WI38 (cell line): ENCODE measurements around the gene MST1R.

Experiments used
- H3K4me3 ChIP-seq: 2 replicates; pipeline ENCODE4 v1.5.1; 2011; ENCODE audit warnings: low read depth, mild to moderate bottlenecking, control low read depth, low read length
- TF ChIP-seq, protein P1 (sequence below): IDR thresholded peaks from 2 replicates; pipeline ENCODE4 v1.5.1; 2012; ENCODE audit warnings: low read depth, mild to moderate bottlenecking, control low read depth, low read length

Gene MST1R

DNA sequence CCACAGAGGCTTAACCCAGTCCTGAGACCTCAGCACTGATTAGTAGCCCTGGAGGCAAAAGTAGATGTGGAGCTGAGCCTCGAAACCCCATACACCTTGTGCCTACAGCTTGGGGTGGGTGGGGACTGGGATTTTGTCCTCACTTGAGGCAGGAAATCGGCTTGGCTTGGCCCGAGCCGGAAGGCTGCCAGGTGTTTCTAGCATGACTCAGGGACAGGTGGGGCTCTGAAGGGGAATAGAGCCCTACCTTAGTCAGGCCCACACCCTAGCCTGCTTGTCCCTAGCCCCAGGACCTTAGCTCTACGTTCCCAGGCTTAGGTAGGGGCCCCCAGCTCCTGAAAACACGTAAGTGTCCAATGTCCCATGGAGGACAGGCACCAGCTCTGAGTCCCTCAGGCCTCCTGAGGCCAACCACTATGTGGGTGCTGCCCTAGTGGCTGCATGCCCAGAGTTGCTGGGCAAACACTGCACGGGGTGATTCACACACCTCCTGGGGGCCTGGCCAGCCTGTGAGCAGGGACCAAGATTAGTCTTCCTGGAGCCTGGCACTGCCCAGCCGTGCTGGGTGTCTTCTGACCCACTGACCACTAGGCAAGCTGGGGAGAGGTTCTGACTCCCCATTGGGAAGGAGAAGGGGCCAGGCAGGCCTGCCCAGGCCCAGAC is 3.1 kb downstream of the MST1R start:
- no peak overlapping the region for H3K4me3 ChIP-seq
- TF ChIP-seq, protein P1, sequence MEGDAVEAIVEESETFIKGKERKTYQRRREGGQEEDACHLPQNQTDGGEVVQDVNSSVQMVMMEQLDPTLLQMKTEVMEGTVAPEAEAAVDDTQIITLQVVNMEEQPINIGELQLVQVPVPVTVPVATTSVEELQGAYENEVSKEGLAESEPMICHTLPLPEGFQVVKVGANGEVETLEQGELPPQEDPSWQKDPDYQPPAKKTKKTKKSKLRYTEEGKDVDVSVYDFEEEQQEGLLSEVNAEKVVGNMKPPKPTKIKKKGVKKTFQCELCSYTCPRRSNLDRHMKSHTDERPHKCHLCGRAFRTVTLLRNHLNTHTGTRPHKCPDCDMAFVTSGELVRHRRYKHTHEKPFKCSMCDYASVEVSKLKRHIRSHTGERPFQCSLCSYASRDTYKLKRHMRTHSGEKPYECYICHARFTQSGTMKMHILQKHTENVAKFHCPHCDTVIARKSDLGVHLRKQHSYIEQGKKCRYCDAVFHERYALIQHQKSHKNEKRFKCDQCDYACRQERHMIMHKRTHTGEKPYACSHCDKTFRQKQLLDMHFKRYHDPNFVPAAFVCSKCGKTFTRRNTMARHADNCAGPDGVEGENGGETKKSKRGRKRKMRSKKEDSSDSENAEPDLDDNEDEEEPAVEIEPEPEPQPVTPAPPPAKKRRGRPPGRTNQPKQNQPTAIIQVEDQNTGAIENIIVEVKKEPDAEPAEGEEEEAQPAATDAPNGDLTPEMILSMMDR: no peak

DNA sequence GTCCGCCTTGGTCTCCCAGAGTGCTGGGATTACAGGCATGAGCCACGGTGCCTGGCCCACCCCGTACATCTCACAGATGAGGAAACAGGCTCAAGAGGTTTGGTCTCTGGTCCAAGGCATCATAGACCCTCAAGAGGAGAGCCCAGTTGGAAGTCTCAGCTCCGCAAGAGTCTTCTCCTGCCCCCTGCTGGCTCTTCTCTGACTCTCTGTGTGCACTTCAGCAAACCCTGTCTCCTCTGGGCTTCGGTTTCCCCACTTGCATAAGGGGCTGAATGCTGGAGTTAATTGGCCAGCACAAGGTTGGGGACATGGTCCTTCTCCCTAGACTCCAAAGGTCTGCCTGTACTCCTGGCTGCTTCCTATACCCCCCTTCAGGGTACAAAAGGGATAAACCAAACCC is 3.9 kb downstream of the MST1R start:
- TF ChIP-seq, protein P1: no peak
- no peak overlapping the region for H3K4me3 ChIP-seq

DNA sequence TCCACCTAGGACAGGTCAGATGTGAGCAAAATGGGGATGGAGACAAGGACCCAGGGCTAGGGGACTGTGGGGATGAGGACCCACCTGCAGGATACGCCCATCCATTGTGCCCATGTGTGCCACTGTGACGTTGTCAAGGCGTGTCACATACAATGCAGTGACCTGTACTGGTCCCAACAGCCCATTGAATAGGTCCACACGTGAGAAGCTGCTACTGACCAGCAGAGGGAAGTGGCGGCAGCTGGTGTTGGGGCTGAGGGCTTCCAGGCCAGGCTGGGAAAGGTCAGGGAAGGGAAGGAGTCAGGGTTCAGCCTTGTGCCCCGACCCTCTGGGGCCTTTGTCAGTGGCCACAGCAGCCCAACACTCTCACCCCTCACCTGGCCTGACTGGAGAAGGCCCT is 4.7 kb downstream of the MST1R start:
- TF ChIP-seq, protein P1: no peak
- no peak overlapping the region for H3K4me3 ChIP-seq

DNA sequence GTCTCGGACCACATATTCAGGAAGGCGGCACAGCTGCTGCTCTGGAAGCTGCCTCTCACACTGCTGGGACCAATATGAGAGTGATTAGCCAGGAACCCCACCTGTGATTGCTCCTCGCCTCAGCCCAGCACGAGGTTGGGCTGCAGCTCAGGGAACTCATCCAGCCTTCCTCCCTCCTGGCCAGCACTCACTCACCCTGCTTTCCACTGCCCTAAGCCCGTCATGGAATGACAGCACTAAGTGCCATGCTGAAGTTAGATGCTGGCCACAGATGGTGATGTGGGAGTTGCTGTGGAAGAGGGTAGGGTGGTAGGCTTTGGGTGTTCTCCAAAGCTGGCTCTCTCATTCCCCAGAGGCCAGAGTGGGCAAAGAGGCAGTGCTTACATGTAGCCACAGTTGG is 7.3 kb downstream of the MST1R start:
- H3K4me3 ChIP-seq: no peak overlapping the region
- TF ChIP-seq, protein P1: no peak

GRCh38 chr3:49895791-49896190 is 7.9 kb downstream of the MST1R start:
- no peak overlapping the region for H3K4me3 ChIP-seq
- TF ChIP-seq, protein P1: no peak

DNA sequence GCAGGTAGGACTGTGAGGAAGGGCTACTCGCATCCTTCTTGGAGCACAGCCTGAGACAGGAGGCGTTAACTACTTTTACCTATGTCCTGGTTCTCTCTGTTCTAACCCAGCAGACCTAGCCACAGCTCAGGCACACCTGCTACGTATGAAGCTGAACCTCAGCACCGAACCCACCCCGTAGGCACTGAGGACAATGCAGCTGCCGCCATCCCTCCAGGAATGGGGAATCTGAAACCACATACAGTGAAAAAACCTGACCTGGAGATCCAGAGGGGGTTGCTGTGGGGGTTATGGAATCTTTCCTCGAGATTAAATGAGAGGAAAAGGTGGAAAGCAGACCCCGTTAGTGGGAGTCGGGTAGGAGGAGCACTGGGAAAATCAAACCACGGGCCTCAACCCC is 14.4 kb downstream of the MST1R start:
- TF ChIP-seq, protein P1: no peak
- no peak overlapping the region for H3K4me3 ChIP-seq

DNA sequence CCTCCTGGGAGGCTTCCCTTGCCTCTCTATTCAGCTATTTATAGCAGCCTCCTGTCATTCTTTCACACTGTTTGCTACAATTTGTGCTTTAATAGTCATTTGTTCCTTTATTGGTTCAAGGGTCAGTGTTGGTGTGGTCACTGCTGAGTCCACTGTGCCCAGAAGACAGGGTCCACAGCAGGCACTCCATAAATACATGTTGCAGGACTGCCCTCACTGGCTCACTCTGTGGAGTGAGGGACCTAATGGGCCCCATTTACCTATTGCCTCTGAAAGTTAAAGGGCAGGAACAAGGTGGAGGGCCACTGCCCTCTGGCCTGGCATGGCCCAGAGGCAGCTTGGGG is 16.8 kb downstream of the MST1R start:
- TF ChIP-seq, protein P1: no peak
- H3K4me3 ChIP-seq: no peak overlapping the region
